GM18868 (cell line): ENCODE data around the gene LGALS9.
A peak's percentile ranks its signal among the peaks of the same experiment; 100 is the strongest.

Source experiments
- ATAC-seq: cut with Tn5 transposase; IDR thresholded peaks from one replicate; pipeline ENCODE4 v1.9.1; 2021; ENCODE audit warnings: mild to moderate bottlenecking, moderate library complexity; ENCODE audit not compliant: unreplicated experiment

The LGALS9 gene

GRCh38 chr17:27630607-27631410 lies at the start of gene LGALS9:
Gene LGALS9, plus strand, starts transcription at chr17:27631188. Its CDS starts 78 bp downstream, at chr17:27631266.
- ATAC-seq, result peak; percentile 63

- no peak for ATAC-seq
These were observed 48.3 kb upstream of the LGALS9 start for GRCh38 chr17:27582696-27583095.

GRCh38 chr17:27585153-27585681 lies 45.8 kb upstream of the LGALS9 start:
- peak; percentile 80 for ATAC-seq

GRCh38 chr17:27585792-27586191 lies 45.2 kb upstream of the LGALS9 start:
- ATAC-seq, result no peak

- no peak for ATAC-seq
These were observed 44.7 kb upstream of the LGALS9 start for GRCh38 chr17:27586203-27586721.

- ATAC-seq, result no peak
These were observed 42.6 kb upstream of the LGALS9 start for GRCh38 chr17:27588354-27588753.

- no peak for ATAC-seq
These were observed 40.1 kb upstream of the LGALS9 start for GRCh38 chr17:27590864-27591263.

GRCh38 chr17:27591986-27592385 lies 39.0 kb upstream of the LGALS9 start:
- no peak for ATAC-seq

GRCh38 chr17:27593232-27593856 lies 37.6 kb upstream of the LGALS9 start:
- ATAC-seq, result no peak

GRCh38 chr17:27593857-27594255 lies 37.1 kb upstream of the LGALS9 start:
- ATAC-seq, result no peak

- ATAC-seq, result no peak
These were observed 35.8 kb upstream of the LGALS9 start for GRCh38 chr17:27595208-27595607.

- no peak for ATAC-seq
These were observed 34.9 kb upstream of the LGALS9 start for GRCh38 chr17:27596096-27596495.

GRCh38 chr17:27596566-27597187 lies 34.3 kb upstream of the LGALS9 start:
- ATAC-seq, result no peak

- ATAC-seq, result no peak
These were observed 33.8 kb upstream of the LGALS9 start for GRCh38 chr17:27597188-27597580.

GRCh38 chr17:27597783-27598320 lies 33.1 kb upstream of the LGALS9 start:
- no peak for ATAC-seq

- no peak for ATAC-seq
These were observed 32.5 kb upstream of the LGALS9 start for GRCh38 chr17:27598337-27599050.

- ATAC-seq, result no peak
These were observed 30.5 kb upstream of the LGALS9 start for GRCh38 chr17:27600471-27600870.

GRCh38 chr17:27601069-27601974 lies 29.7 kb upstream of the LGALS9 start:
- ATAC-seq, result no peak

GRCh38 chr17:27601975-27602302 lies 29.0 kb upstream of the LGALS9 start:
- no peak for ATAC-seq
